ENCODE data around the gene SLC7A7. TPM values are rescaled to one million over a fixed set of nuclear protein-coding genes. Genes with fewer than 3 reads are reported as not detected.

Gene SLC7A7
- total RNA-seq, 1 experiment from 2014 or later, result 3.1 TPM

DNA sequence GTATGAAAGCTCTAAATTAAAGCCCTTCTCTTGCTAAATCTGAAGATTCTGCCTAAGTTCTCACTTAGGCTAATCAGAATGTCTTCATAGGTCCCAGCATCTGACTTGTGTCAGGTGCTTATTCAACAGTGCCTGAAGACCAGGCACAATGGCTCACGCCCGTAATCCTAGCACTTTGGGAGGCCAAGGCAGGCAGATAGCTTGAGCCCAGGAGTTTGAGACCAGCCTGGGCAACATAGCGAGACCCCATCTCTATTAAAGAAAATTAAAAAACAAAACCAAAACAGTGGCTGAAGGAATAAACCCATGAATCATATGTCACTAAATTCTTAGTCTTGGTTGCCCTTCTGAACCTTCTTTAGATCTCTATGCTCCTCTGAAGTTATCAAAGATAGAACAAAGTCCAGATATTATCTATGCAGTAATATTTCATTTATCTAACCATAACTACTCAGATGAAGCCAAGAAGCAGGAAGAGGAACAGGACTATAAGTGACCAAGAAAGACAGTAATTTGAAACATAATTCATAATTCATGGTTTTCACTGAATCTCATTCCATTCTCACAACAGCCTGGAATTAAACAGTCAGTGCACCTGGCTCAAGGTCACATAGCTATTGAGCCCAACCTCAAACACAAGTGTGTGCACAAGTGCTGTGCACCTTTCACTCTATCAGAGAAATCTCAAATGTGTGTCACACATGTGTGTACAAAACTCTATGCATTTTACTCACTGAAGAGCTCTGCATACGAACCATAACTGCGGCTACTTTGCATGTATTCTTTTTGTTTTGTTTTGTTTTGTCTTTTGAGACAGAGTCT is 6.6 kb downstream of the SLC7A7 start:
- peaks cover 13 to 16% of the 10 kb centered on the region in 2 experiments for H3K4me1 Mint-ChIP-seq
- no peak overlapping the region for H2AK5ac ChIP-seq (ENCODE audit: insufficient read length, low read length)
- H3K9me3 Mint-ChIP-seq, result no peaks in the 10 kb centered on the region
- no peaks in the 10 kb centered on the region for H3K79me2 ChIP-seq (ENCODE audit: insufficient read depth, low read length)
- no peak overlapping the region for H3K9ac ChIP-seq (ENCODE audit: extremely low read depth, insufficient read length, low read length)
- H3K4me2 ChIP-seq (ENCODE audit: insufficient read depth, insufficient read length, low read length), result no peak overlapping the region
- no peak overlapping the region for H2BK20ac ChIP-seq (ENCODE audit: low read depth, low read length, poor library complexity, severe bottlenecking)
- H2AFZ ChIP-seq (ENCODE audit: low read length), result no peak overlapping the region
- H3K9me3 ChIP-seq (ENCODE audit: control insufficient read depth, low read depth, low read length), result no peaks in the 10 kb centered on the region
- no peak overlapping the region for H3K23ac ChIP-seq (ENCODE audit: insufficient read length, low read depth, low read length)
- H2BK15ac ChIP-seq (ENCODE audit: low read depth, low read length), result no peak overlapping the region
- no peaks in the 10 kb centered on the region; the same call in 1 of the 2 replicates for H3K27me3 Mint-ChIP-seq (ENCODE audit: low read depth)
- H4K5ac ChIP-seq (ENCODE audit: insufficient read length, low read depth, low read length), result no peak overlapping the region
- DNase-seq, result no peak
- no peak overlapping the region for H4K91ac ChIP-seq (ENCODE audit: insufficient read length, low read depth, low read length)
- H3K27me3 ChIP-seq (ENCODE audit: insufficient read depth, low read length), result no peaks in the 10 kb centered on the region
- H4K8ac ChIP-seq (replicated peaks; ENCODE audit: insufficient read length, low read depth, low read length), result no peak overlapping the region
- H4K20me1 ChIP-seq (ENCODE audit: control insufficient read depth, insufficient read depth, insufficient read length), result no peaks in the 10 kb centered on the region
- no peaks in the 10 kb centered on the region for H3K36me3 Mint-ChIP-seq (ENCODE audit: insufficient read depth in 1 of 3, low read depth in 3 of 3)
- H3T11ph ChIP-seq (ENCODE audit: low read length), result no peak overlapping the region
- no peak overlapping the region for H3K14ac ChIP-seq (ENCODE audit: insufficient read depth, low read length)
- H3K18ac ChIP-seq (ENCODE audit: insufficient read length, low read depth, low read length), result no peak overlapping the region
- H3K4me1 ChIP-seq (ENCODE audit: insufficient read depth, low read length), result peaks cover 4% of the 10 kb centered on the region; the same call in 1 of the 2 replicates
- TF ChIP-seq, protein P1, sequence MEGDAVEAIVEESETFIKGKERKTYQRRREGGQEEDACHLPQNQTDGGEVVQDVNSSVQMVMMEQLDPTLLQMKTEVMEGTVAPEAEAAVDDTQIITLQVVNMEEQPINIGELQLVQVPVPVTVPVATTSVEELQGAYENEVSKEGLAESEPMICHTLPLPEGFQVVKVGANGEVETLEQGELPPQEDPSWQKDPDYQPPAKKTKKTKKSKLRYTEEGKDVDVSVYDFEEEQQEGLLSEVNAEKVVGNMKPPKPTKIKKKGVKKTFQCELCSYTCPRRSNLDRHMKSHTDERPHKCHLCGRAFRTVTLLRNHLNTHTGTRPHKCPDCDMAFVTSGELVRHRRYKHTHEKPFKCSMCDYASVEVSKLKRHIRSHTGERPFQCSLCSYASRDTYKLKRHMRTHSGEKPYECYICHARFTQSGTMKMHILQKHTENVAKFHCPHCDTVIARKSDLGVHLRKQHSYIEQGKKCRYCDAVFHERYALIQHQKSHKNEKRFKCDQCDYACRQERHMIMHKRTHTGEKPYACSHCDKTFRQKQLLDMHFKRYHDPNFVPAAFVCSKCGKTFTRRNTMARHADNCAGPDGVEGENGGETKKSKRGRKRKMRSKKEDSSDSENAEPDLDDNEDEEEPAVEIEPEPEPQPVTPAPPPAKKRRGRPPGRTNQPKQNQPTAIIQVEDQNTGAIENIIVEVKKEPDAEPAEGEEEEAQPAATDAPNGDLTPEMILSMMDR (conservative IDR thresholded peaks at IDR 0.05), result no peak
- no peaks in the 10 kb centered on the region for H3K79me1 ChIP-seq (ENCODE audit: insufficient read depth, low read depth, low read length, poor library complexity, severe bottlenecking)
- no peak overlapping the region for H3K56ac ChIP-seq (ENCODE audit: insufficient read length, low read depth, low read length)
- no peak overlapping the region for H3K27ac Mint-ChIP-seq
- no CpG with 5 or more reads among the region's 5 CpGs for WGBS (ENCODE audit: extremely low coverage, insufficient read length, low lambda C conversion rate)
- no peak overlapping the region for H2BK5ac ChIP-seq (ENCODE audit: insufficient read length, low read length)
- no peak overlapping the region for H3K4ac ChIP-seq (ENCODE audit: low read depth, low read length)
- no peak overlapping the region for H3K27ac ChIP-seq (ENCODE audit: insufficient read length, low read depth, low read length)
- no peak overlapping the region for H2BK120ac ChIP-seq (ENCODE audit: low read depth, low read length, poor library complexity, severe bottlenecking)
- no peak overlapping the region for H2BK12ac ChIP-seq (ENCODE audit: insufficient read length, low read depth, low read length)
- no peaks in the 10 kb centered on the region for H3K23me2 ChIP-seq (ENCODE audit: insufficient read length, low read depth, low read length, poor library complexity, severe bottlenecking)
- H3K4me3 Mint-ChIP-seq, result no peak overlapping the region

Measured in H9 (cell line).